Parathyroid adenoma (tissue), 2 donors: Measurements from ENCODE around the gene BIRC5.

Experiments
- H2AFZ ChIP-seq: fragments of 300-600 bp; sonication (generic); one replicate; pipeline ENCODE4 v1.7.0; 2017; ENCODE audit warnings: antibody characterized with exemption, mild to moderate bottlenecking
- H3K27ac ChIP-seq: fragments of 300-600 bp; sonication (generic); one replicate; pipeline ENCODE4 v1.7.0; 2017
- H3K27me3 ChIP-seq: fragments of 300-600 bp; sonication (generic); one replicate; pipeline ENCODE4 v1.7.0; 2017; ENCODE audit warnings: low read length; ENCODE audit not compliant: control insufficient read depth, insufficient read depth
- H3K36me3 ChIP-seq: fragments of 300-600 bp; sonication (generic); one replicate; pipeline ENCODE4 v1.7.0; 2017; ENCODE audit warnings: low read length; ENCODE audit not compliant: control insufficient read depth, insufficient read depth
- H3K4me1 ChIP-seq: fragments of 300-600 bp; sonication (generic); one replicate; pipeline ENCODE4 v1.7.0; 2017; ENCODE audit warnings: control low read depth
- H3K4me2 ChIP-seq: fragments of 300-600 bp; sonication (generic); one replicate; pipeline ENCODE4 v1.7.0; 2017; ENCODE audit warnings: low read length
- H3K4me3 ChIP-seq: fragments of 300-600 bp; sonication (generic); one replicate; pipeline ENCODE4 v1.7.0; 2017; ENCODE audit warnings: low read depth, low read length
- H3K79me2 ChIP-seq: fragments of 300-600 bp; sonication (generic); one replicate; pipeline ENCODE4 v1.7.0; 2017; ENCODE audit warnings: control low read depth
- H3K9ac ChIP-seq: fragments of 300-600 bp; sonication (generic); one replicate; pipeline ENCODE4 v1.7.0; 2017; ENCODE audit warnings: mild to moderate bottlenecking
- H3K9me3 ChIP-seq: fragments of 300-600 bp; sonication (generic); one replicate; pipeline ENCODE4 v1.7.0; 2017; ENCODE audit warnings: low read length; ENCODE audit not compliant: control insufficient read depth
- TF ChIP-seq, protein P1 (sequence below): fragments of 300-600 bp; sonication (generic); IDR thresholded peaks from one replicate; pipeline ENCODE4 v1.7.0; 2017; ENCODE audit warnings: antibody characterized with exemption, mild to moderate bottlenecking
- donor health status: primary hyperparathyroidism.

Gene BIRC5

DNA sequence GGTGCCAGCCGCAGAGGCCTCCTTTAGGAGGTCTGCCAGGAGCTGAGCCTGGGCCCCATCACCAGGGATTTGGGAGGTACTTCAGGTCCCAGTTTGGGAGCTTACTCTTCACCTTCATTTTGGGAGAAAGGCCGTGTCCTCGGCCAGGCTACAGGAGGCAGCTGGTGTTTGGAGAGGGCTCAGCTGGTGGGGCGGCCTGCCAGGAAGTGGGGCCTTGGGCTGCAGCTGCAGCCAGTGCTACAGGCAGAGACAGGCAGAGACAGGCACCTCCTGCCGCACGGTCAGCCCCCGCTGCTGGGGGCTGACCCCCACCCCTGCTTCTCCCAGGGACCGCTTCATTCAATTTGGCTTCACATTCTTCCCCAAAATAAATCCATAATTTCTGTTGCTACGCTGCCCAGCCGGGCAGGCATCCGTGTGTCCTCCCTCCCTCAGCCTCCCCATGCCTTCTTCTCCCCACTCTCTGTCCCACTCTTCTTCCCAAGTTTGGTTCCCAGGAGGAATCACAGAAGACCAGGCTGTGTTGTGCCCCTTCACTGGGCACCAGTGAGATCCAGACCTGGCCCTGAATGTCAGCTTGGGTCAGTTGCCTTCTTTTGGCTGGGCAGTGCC lies 23.5 kb downstream of the BIRC5 start:
- H3K9ac ChIP-seq = no peak overlapping the region

DNA sequence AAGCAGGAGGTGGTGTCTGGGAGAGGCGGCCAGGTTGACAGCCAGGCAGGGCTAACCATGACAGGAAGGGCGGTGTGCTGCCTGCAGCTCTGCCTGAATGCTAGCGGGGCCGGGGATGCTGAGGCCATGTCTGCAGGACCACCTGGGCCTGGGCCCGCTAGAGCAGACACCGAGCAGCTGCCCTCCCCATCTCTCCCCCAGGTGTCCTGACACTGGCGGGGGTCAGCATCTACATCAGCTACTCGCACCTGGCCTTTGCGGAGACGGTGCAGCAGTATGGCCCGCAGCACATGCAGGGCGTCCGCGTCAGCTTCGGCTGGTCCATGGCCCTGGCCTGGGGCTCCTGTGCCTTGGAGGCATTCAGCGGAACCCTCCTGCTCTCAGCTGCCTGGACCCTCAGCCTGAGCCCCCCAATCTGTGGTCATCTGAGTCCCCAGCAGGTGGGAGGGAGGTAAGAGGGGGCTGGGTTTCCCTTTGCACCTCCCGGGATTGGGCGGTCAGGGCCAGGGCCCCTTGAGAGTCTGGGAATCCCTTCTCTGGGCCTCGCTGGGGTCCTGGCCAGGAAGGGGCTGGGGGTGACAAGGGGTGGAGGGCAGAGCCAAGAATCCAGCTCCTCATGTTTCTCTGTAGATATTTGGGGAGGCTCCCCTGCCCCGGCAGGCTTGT lies 24.9 kb downstream of the BIRC5 start:
- Histone ChIP-seq H3K4me2 (no peak overlapping the region), H3K79me2 (no peaks in the 10 kb centered on the region), H3K27ac (no peak overlapping the region), H3K4me3 (no peak overlapping the region), H3K4me1 (no peaks in the 10 kb centered on the region), H3K9ac (no peak overlapping the region), H3K36me3 (no peaks in the 10 kb centered on the region), H2AFZ (no peak overlapping the region), H3K9me3 (no peaks in the 10 kb centered on the region), H3K27me3 (no peaks in the 10 kb centered on the region)
- TF ChIP-seq, protein P1, sequence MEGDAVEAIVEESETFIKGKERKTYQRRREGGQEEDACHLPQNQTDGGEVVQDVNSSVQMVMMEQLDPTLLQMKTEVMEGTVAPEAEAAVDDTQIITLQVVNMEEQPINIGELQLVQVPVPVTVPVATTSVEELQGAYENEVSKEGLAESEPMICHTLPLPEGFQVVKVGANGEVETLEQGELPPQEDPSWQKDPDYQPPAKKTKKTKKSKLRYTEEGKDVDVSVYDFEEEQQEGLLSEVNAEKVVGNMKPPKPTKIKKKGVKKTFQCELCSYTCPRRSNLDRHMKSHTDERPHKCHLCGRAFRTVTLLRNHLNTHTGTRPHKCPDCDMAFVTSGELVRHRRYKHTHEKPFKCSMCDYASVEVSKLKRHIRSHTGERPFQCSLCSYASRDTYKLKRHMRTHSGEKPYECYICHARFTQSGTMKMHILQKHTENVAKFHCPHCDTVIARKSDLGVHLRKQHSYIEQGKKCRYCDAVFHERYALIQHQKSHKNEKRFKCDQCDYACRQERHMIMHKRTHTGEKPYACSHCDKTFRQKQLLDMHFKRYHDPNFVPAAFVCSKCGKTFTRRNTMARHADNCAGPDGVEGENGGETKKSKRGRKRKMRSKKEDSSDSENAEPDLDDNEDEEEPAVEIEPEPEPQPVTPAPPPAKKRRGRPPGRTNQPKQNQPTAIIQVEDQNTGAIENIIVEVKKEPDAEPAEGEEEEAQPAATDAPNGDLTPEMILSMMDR = no peak

More for the DNA sequence above, 23.5 kb downstream of the BIRC5 start:
- H3K9me3 ChIP-seq = no peaks in the 10 kb centered on the region
- H2AFZ ChIP-seq = no peak overlapping the region
- TF ChIP-seq, protein P1 = no peak
- no peaks in the 10 kb centered on the region for H3K4me1 ChIP-seq
- H3K27ac ChIP-seq = no peak overlapping the region
- no peaks in the 10 kb centered on the region for H3K36me3 ChIP-seq
- H3K79me2 ChIP-seq = no peaks in the 10 kb centered on the region
- H3K4me3 ChIP-seq = no peak overlapping the region
- no peaks in the 10 kb centered on the region for H3K27me3 ChIP-seq
- H3K4me2 ChIP-seq = no peak overlapping the region

DNA sequence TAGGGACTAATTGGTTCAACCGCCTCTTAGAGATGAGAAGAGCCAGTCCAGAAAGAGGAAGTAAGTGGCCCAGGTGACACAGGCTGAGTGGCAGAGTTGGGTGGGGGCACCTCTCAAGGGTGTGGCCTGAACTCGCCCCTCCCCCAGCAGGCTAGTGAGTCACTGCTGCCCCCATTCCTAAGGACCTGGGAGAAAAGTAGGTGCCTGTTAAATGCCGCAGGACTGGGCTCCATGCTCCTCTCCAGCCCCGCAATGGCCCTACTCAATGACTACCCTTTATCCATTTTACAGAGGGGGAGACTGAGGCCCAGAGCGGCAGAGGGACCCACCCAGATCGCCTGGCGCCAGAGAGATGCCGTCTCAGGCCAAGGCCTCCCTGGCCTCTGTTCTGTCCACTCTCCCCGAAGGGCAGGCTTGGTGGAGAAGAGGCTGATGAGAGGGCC lies 25.5 kb downstream of the BIRC5 start:
- H3K4me3 ChIP-seq = no peak overlapping the region
- H3K79me2 ChIP-seq = no peaks in the 10 kb centered on the region
- H3K36me3 ChIP-seq = no peaks in the 10 kb centered on the region
- H3K4me2 ChIP-seq = no peak overlapping the region
- no peaks in the 10 kb centered on the region for H3K4me1 ChIP-seq
- H3K27me3 ChIP-seq = no peaks in the 10 kb centered on the region
- H3K9ac ChIP-seq = no peak overlapping the region
- TF ChIP-seq, protein P1 = no peak
- H3K27ac ChIP-seq = no peak overlapping the region
- H2AFZ ChIP-seq = no peak overlapping the region
- no peaks in the 10 kb centered on the region for H3K9me3 ChIP-seq

DNA sequence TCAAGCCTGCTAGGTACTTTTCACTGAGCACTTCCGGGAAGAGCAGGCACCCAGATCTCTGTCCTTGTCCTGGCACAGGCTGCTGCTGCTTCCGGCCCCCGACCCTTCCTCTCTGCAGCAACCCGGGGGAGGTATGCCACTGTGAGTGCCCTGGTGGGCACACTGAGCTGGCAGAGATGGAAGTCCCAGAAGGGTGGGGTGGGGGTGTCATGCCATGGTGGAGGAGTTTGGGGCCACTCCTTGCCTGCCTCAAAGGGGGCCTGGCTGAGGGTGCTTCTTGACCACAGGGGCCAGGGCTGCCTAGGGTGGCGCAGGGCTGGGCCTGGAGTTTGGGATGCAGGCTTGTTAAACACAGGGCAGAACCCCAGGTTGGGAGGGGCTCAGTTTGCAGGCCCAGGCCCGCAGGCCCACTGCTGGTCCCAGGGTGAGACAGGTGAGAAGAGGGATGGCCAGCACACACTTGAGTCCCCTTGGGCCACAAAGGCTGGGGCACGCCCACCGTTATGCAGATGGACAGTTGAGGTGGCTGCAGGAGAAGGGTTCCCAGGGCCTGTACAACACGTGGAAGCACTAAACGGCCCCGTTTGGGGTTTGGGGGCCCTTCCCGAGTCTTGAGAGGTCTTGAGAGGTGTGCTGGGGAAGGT lies 26.1 kb downstream of the BIRC5 start:
- Histone ChIP-seq H3K9me3 (no peaks in the 10 kb centered on the region), H3K9ac (no peak overlapping the region), H3K27ac (no peak overlapping the region), H3K4me2 (no peak overlapping the region), H3K4me3 (no peak overlapping the region), H2AFZ (no peak overlapping the region), H3K36me3 (no peaks in the 10 kb centered on the region), H3K4me1 (no peaks in the 10 kb centered on the region), H3K79me2 (no peaks in the 10 kb centered on the region), H3K27me3 (no peaks in the 10 kb centered on the region)
- TF ChIP-seq, protein P1 = no peak
